Neural progenitor cell (in vitro differentiated cells): Measurements from ENCODE around the gene FARP2.

Source experiments
- EZH2 ChIP-seq: fragments of 200-600 bp; sonication (generic); IDR thresholded peaks from 2 replicates; pipeline ENCODE4 v1.6.1; 2017; ENCODE audit warnings: antibody characterized with exemption, mild to moderate bottlenecking, moderate library complexity
- EZH2phosphoT487 ChIP-seq: fragments of 200-600 bp; sonication (generic); IDR thresholded peaks from 2 replicates; pipeline ENCODE4 v1.6.1; 2017; ENCODE audit warnings: antibody characterized with exemption
- TF ChIP-seq, protein P1 (sequence below): fragments of 200-600 bp; sonication (generic); IDR thresholded peaks from 2 replicates; pipeline ENCODE4 v1.5.1; 2017; ENCODE audit warnings: antibody characterized with exemption, mild to moderate bottlenecking

DNA sequence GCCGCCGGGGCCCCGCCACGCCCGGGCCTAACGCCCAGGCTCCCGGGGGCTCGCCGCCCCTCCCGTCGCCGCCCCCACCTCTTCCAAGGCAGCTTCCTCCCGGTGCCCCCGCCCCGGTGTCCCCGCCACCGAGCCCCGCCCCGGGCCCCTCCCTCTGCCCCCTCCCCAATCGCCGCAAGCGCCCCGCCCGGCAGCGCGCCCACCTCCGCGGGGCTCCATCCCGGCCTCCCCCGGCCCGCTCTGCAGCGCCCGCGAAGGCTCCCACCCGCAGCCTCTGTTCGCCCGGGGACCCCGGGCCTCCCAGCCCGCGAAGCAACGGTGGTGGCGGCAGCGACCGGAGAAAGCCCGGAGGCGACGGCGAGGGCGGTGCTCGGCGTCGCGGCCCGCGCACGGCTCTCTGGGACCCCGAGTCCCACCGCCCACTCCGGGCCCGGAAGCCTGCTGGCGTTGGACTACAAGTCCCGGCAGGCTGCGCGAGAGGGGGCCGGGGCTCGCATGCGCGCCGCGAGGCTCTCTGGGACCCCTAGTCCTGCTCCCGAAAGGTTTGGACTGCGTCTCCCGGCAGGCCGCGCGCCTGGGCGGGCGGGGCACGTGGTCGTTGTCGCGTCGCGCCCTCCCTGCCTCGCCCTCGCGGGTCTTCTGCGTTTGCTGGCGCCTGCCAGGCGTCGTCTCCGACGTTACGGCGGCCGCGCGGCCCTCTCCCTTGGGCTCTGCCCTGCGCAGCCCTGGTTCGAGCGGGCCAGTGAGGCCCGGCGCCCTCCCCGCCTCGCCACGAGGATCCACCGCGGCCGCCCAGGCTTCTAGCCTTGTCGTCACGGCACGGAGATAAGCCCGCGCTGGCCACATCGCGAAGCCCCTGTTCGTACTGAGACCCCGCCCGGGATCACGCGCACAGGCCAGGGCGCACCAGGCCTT is 152.4 kb downstream of the FARP2 start, which contains the start of gene STK25:
- TF ChIP-seq EZH2 (no peak), EZH2phosphoT487 (no peak)
- TF ChIP-seq, protein P1, sequence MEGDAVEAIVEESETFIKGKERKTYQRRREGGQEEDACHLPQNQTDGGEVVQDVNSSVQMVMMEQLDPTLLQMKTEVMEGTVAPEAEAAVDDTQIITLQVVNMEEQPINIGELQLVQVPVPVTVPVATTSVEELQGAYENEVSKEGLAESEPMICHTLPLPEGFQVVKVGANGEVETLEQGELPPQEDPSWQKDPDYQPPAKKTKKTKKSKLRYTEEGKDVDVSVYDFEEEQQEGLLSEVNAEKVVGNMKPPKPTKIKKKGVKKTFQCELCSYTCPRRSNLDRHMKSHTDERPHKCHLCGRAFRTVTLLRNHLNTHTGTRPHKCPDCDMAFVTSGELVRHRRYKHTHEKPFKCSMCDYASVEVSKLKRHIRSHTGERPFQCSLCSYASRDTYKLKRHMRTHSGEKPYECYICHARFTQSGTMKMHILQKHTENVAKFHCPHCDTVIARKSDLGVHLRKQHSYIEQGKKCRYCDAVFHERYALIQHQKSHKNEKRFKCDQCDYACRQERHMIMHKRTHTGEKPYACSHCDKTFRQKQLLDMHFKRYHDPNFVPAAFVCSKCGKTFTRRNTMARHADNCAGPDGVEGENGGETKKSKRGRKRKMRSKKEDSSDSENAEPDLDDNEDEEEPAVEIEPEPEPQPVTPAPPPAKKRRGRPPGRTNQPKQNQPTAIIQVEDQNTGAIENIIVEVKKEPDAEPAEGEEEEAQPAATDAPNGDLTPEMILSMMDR, result no peak
